T-helper 9 cell (primary cell): ENCODE data around the gene SLC7A14.
A peak's percentile ranks its signal among the peaks of the same experiment; 100 is the strongest.
"Not testable (repeated sequence)": the region's sequence is repeated elsewhere in the genome, so short reads cannot be mapped to it uniquely, and the experiment has no call there.

Source experiments
- DNase-seq: peaks from one replicate; pipeline ENCODE4 v3.0.0-alpha.2; 2020

The SLC7A14 gene

GRCh38 chr3:170593634-170594033 is 7.8 kb upstream of the SLC7A14 start:
- no peak for DNase-seq

DNA sequence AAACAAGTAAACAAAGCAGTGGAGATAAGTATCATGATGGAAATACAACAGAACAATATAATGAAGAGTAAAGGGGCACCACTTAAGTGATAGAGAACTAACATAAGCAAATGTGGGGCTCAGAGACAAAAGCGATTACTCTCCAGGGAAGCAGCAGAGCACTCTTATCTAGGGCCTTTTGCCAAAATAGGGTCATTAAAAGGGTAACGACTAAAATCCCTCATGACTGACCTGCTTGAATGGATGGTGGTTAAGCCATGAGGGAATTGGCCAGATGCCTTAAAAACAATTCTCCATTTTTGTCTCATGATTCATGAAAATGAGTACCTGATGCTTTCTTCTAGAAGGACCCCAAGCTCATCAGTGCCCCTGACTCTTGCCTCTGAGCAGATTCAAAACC is 3.2 kb upstream of the SLC7A14 start:
- no peak for DNase-seq

GRCh38 chr3:170585008-170585936 is 603 bp downstream of the SLC7A14 start:
- no peak for DNase-seq

DNA sequence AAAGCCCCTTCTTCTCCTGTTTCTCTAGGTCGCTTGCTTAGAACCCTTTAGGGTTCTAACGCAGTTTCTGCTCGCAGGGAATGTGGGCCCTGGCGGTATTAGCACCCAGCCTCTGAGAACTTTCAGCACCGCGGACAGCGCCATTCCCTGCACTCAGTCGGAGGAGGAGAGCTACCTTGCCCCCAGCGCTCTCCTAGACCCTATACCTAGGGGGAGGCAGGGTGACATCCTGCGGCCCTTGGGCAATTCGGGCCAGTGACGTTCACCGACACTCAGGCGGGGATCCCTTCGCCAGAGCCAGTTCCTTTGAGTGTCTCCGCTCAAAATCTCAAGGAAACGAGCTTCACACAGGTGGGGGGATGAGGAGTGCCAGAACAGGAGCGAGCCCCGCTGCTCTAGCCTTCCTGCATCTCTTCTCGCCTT is 1.3 kb downstream of the SLC7A14 start:
- DNase-seq = peak; percentile 28

DNA sequence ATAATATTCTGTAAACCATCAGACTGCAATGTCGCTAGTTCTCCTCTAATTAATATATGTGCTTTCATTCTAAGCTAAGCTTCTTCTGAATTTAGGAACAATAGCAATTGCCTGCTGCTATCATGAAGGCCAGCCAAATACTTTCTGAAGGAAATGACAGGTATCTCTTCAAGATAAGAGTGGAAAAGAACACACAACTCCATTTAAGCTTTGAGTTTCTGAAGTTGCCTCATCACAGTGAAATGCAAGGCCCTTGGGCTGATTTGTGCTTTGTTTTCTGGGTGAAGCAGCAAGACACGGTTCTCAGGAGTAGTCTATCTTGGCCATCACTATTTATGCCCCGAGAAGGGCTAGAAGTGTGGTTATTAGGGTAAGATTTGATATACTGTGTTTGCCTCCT is 6.2 kb downstream of the SLC7A14 start:
- DNase-seq = no peak

DNA sequence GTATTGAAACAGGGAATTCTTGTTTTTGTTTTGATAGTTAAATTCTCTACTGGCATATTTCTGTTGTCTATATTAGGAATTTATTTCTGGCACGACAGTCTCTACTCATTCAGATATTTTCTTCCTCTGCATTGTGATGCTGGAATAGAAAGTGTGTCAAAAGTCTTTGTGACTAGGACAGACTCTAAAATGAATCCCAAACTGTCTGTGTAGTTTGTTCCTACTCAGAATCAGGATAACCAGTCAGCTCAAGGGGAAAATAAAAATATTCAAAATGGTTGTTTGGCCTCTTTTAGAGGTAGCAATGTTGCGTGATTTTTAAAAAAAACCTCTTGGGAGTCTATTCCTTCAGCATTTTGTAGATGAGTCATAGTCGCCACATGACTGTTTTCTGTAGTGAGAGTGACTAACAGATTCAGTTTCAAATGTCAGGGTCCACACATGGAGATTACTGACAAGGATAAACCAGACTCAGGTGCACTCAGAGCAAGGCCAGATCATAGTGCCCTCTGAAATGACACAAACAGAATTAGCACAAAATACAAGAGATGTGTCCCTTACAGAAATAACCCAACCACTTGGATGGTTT is 13.1 kb downstream of the SLC7A14 start:
- no peak for DNase-seq

DNA sequence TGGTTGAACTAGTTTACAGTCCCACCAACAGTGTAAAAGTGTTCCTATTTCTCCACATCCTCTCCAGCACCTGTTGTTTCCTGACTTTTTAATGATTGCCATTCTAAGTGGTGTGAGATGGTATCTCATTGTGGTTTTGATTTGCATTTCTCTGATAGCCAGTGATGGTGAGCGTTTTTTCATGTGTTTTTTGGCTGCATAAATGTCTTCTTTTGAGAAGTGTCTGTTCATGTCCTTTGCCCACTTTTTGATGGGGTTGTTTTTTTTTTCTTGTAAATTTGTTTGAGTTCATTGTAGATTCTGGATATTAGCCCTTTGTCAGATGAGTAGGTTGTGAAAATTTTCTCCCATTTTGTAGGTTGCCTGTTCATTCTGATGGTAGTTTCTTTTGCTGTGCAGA is 18.3 kb downstream of the SLC7A14 start:
- DNase-seq = not testable (repeated sequence)

GRCh38 chr3:170566413-170566812 is 19.5 kb downstream of the SLC7A14 start:
- no peak for DNase-seq

DNA sequence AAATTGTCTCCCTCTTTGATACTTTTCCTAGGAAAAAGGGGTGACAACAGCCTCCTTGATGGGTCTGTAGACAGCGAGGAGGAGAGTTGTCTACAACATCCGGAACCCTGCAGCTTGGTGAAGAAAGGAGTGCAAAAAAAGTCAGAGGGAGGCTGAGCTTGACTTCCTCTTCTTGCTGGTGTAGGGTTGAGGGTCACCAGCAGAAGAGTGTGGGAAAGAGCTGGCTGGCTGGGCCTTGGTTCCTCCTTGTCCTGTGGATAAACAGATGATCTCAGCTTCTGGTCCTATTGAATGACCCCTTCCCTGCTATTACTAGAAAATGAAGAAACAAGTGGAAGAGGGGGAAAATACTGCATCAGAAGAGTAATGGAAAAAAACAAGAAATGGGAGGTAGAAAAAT is 20.4 kb downstream of the SLC7A14 start:
- DNase-seq = no peak

DNA sequence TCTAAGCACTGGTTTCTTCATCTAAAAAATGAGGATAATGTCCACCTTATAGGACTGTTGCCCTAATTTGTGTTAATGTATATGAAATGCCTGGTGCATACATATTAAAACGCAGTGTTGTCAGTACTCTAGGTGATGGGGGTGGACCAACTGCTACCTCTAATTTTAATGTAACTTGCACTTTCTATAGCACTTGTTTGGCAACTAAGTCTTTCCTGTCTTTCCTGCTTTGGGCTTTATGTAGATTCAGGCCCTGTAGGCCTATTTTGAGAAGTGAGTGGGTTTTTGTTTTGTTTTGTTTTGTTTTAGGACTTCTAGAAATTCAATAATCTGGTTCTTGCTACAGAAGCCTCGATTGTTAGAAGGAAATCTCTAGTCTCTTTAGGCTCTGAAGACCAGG is 21.2 kb downstream of the SLC7A14 start:
- DNase-seq = no peak

DNA sequence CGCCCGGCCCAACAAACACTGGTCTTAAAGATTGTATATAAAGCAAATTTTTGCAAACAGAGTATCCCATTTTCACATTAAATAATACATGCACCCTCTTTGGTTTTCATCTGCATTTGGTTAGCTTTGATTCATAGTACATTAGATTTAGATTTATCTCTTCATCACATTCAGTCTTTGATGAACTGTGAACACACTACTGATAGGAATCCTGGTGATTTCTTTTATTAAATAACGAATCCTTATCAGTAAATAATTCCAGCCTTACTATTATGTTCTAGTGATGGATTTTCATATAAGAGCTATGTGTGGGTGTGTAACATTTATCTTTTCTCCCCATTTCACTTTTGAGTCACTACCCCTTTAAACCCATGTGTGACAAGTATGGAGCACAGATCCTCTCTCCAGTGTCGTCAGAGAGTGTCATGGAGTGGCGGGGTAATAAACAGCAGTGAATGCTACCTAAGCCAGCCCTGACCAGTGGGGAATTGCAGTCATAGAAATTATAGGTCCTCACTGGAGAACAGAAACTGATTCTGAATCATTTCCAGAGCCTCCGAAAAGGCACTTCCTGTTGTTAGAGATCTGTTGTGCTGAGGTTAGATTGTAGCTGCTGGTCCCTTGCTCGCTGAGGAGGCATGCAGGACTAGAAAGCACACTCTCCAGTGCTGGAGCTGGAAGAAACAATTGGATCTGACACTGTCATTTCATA is 22.0 kb downstream of the SLC7A14 start:
- DNase-seq = no peak

DNA sequence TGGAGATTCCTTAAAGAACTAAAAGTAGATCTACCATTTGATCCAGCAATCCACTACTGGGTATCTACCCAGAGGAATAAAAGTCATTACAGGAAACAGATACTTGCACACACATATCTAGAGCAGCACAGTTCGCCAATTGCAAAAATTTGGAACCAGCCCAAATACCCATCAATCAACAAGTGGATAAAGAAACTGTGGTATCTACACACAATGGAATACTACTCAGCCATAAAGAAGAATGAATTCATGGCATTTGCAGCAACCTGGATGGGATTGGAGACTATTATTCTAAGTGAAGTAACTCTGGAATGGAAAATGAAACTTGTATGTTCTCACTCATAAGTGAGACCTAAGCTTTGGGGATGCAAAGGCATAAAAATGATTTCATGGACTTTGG is 23.8 kb downstream of the SLC7A14 start:
- DNase-seq = no peak

DNA sequence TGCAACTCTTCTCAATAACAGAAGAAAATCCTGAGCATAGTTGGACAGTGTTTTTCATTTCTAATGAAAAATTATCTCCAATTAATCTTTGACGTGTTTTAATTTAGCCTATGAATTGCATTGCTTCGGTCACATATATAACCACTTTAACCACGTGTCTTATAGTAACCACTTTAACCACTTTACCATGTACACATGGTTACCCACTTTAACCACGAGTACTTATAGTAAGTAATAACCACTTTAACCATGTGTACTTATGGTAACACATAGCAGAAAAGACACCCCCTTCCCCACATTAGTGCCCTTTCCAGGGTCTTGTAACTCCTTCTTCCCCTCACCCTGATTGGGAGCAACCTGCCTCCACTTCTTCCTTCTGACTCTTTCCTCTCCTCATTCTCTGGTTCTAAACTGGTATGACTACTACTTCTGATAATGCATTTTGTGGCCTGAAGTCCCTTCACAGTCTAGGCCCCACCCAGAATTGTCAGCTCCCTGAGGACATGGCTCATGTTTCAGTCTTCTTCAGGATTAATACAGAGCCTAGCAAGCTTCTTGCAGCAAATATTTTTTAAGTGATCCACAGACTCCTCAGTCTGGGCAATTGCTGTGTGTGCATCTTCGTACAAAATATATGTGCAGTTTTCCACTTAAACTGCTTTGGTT is 25.0 kb downstream of the SLC7A14 start:
- DNase-seq = no peak

GRCh38 chr3:170560296-170560695 is 25.6 kb downstream of the SLC7A14 start:
- no peak for DNase-seq

GRCh38 chr3:170558427-170558826 is 27.4 kb downstream of the SLC7A14 start:
- DNase-seq = no peak

GRCh38 chr3:170555329-170555728 is 30.5 kb downstream of the SLC7A14 start:
- no peak for DNase-seq

GRCh38 chr3:170553788-170554757 is 31.8 kb downstream of the SLC7A14 start:
- no peak for DNase-seq

DNA sequence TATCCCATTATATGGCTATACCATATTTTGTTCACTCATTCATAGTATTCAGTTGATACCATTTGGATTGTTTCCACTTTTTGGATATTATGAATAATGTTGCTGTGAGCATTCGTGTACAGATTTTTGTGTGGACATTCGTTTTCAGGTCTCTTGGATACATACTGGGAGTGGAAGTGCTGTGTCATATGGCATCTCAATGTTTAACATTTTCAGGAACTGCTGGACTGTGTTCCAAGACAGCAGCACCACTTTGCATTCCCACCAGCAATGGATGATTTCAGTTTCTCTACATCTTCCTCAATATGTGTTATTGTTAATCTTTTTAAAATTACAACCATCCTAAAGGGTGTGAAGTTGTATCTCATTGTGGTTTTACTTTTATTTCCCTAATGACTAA is 34.6 kb downstream of the SLC7A14 start:
- no peak for DNase-seq

DNA sequence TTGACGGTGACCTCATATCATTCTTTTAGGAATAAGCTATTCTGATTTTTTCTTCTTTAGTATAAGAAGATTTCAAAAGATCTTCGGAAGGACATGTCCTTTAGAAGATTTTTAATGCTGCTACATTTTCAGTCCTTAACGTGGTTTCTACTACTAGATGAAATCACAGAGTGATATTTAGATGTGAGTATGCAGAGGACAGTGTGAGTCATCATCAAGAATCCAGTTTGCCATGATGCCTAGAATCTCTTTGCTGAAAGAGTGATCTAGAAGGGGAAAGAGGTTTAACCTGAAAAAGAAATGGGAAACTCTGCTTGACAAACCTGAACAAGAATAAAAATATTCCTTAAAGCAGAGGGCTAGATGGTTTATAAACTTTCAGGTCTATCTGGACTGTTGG is 43.2 kb downstream of the SLC7A14 start:
- no peak for DNase-seq

DNA sequence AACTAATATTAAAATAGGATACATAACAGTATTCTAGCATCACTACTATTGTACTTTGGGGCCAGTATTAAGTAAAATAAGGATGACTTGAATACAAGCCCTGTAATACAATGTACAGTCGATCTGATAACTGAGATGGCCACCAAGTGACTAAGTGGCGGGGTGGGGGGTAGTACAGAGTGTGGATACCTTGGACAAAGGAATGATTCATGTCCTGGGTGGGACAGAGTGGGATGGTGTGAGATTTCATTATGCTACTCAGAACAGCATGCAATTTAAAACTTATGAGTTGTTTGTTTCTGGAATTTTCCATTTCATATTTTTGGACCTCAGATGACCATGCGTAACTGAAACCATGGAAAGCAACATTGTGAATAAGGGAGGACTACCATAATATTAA is 46.0 kb downstream of the SLC7A14 start:
- DNase-seq = no peak

- no peak for DNase-seq
Observed at GRCh38 chr3:170536712-170537111, 49.2 kb downstream of the SLC7A14 start.

GRCh38 chr3:170534227-170534626 is 51.6 kb downstream of the SLC7A14 start:
- no peak for DNase-seq
